HEK293T (cell line): Measurements from ENCODE around the gene SLC8A3.
A peak's percentile ranks its signal among the peaks of the same experiment; 100 is the strongest.

Source experiments
- CTCF ChIA-PET: fragments of 350-600 bp; formaldehyde crosslinking; extraction: SDS; loops from one replicate; lab custom pipeline; 2021; ENCODE audit warnings: antibody characterized with exemption, inconsistent platforms; lab: Yijun Ruan, JAX
- POLR2A ChIA-PET: fragments of 350-600 bp; formaldehyde crosslinking; extraction: SDS; loops from one replicate; lab custom pipeline; 2020; ENCODE audit warnings: antibody characterized with exemption, inconsistent platforms; lab: Yijun Ruan, JAX
- DNase-seq: peaks from one replicate; pipeline ENCODE4 v3.0.0; 2012; ENCODE audit warnings: mixed read lengths; ENCODE audit errors: extremely low spot score
- ARNT ChIP-seq: fragments of 450-650 bp; IDR thresholded peaks from 2 replicates; pipeline ENCODE4 v1.6.1; 2017; ENCODE audit warnings: mild to moderate bottlenecking
- BHLHE40 ChIP-seq: fragments of 450-650 bp; IDR thresholded peaks from 2 replicates; pipeline ENCODE4 v1.6.1; 2016; ENCODE audit warnings: mild to moderate bottlenecking, moderate library complexity, borderline replicate concordance
- CTBP1 ChIP-seq: fragments of 450-650 bp; IDR thresholded peaks from 2 replicates; pipeline ENCODE4 v1.6.1; 2016; ENCODE audit warnings: borderline replicate concordance
- ELF4 ChIP-seq: fragments of 450-650 bp; IDR thresholded peaks from 2 replicates; pipeline ENCODE4 v1.6.1; 2017; ENCODE audit warnings: antibody characterized with exemption
- FOXA1 ChIP-seq: fragments of 450-650 bp; IDR thresholded peaks from 2 replicates; pipeline ENCODE4 v1.6.1; 2016; ENCODE audit warnings: mild to moderate bottlenecking
- FOXK2 ChIP-seq: fragments of 450-650 bp; IDR thresholded peaks from 2 replicates; pipeline ENCODE4 v1.6.1; 2016; ENCODE audit warnings: mild to moderate bottlenecking
- FOXM1 ChIP-seq: fragments of 450-650 bp; IDR thresholded peaks from 2 replicates; pipeline ENCODE4 v1.6.1; 2017; ENCODE audit warnings: mild to moderate bottlenecking, borderline replicate concordance
- HDGF ChIP-seq: fragments of 450-650 bp; IDR thresholded peaks from 2 replicates; pipeline ENCODE4 v1.6.1; 2017; ENCODE audit warnings: antibody characterized with exemption, borderline replicate concordance
- L3MBTL2 ChIP-seq: fragments of 450-650 bp; conservative IDR thresholded peaks from 2 replicates; pipeline ENCODE4 v1.6.1; 2016; ENCODE audit warnings: mild to moderate bottlenecking
- LEF1 ChIP-seq: fragments of 450-650 bp; IDR thresholded peaks from 2 replicates; pipeline ENCODE4 v1.6.1; 2017; ENCODE audit warnings: mild to moderate bottlenecking, borderline replicate concordance
- NFRKB ChIP-seq: fragments of 450-650 bp; IDR thresholded peaks from 2 replicates; pipeline ENCODE4 v1.6.1; 2016; ENCODE audit warnings: mild to moderate bottlenecking, moderate library complexity
- SP1 ChIP-seq: fragments of 450-650 bp; IDR thresholded peaks from 2 replicates; pipeline ENCODE4 v1.6.1; 2017
- SUZ12 ChIP-seq: fragments of 450-650 bp; IDR thresholded peaks from 2 replicates; pipeline ENCODE4 v1.6.1; 2016; ENCODE audit warnings: mild to moderate bottlenecking
- TARDBP ChIP-seq: fragments of 450-650 bp; IDR thresholded peaks from 2 replicates; pipeline ENCODE4 v1.6.1; 2016
- ZNF384 ChIP-seq: fragments of 450-650 bp; IDR thresholded peaks from 2 replicates; pipeline ENCODE4 v1.6.1; 2016
- TF ChIP-seq, protein P1 (sequence below): fragments of 450-650 bp; IDR thresholded peaks from 2 replicates; pipeline ENCODE4 v1.6.1; 2016

Gene SLC8A3

GRCh38 chr14:70137788-70138187 lies 51.0 kb downstream of the SLC8A3 start:
- ChIA-PET CTCF (no interaction called here), POLR2A (no interaction called here)
- TF ChIP-seq L3MBTL2 (no peak), LEF1 (no peak), SP1 (no peak), ARNT (no peak), TARDBP (no peak), CTBP1 (no peak), ELF4 (no peak)
- TF ChIP-seq, protein P1, sequence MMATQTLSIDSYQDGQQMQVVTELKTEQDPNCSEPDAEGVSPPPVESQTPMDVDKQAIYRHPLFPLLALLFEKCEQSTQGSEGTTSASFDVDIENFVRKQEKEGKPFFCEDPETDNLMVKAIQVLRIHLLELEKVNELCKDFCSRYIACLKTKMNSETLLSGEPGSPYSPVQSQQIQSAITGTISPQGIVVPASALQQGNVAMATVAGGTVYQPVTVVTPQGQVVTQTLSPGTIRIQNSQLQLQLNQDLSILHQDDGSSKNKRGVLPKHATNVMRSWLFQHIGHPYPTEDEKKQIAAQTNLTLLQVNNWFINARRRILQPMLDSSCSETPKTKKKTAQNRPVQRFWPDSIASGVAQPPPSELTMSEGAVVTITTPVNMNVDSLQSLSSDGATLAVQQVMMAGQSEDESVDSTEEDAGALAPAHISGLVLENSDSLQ = no peak
- no peak for DNase-seq

DNA sequence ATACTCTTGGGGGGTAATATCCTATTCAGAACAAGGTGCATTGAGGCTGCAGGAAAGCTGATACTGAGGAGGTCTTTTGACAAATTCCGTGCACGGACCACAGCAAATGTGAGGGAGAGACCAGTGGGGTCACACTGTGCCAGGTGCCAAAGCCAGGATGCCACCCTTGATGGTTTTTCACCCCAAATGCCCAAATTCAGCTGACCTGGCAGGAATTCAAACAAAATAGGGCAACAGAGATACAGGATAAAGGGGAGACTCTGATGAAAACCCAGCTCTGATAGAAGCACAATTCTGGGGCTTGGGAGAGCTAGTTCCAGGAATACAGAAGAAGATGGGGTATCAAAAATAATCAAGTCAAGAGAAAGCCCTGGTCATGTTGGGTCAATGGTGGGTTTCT lies 55.3 kb downstream of the SLC8A3 start:
- CTCF ChIA-PET = no interaction called here
- POLR2A ChIA-PET = no interaction called here
- TF ChIP-seq L3MBTL2 (no peak), ARNT (no peak), ZNF384 (no peak), BHLHE40 (no peak), HDGF (no peak)
- no peak for DNase-seq

DNA sequence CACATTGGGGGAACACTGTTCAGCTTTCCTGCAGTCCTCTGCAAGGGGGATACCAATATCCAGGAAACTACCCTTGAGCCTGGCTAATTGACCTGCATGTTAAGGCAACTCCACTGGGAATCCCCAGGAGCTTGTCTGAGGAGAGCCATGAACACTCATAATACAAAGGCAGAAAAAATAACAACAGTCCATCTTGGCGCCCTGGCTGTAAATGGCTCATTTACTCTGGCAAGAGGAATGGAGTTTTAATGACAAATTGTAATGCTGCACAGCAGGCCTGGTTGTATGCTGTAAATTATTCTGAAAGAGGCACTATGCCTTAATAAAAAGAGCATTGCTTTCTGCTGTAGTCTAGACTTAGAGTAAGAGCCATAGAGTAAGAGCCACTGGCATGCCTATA lies 58.3 kb downstream of the SLC8A3 start:
- ChIA-PET CTCF (interaction anchor here (0.6 kb wide), 1 partner anchor 10 kb away, joined by 3 read pairs; no protein-coding TSS in a partner anchor), POLR2A (no interaction called here)
- TF ChIP-seq SP1 = no peak
- TF ChIP-seq L3MBTL2 = no peak
- TF ChIP-seq, protein P1 = peak; percentile 75
- no peak for TF ChIP-seq TARDBP
- TF ChIP-seq SUZ12 = no peak
- no peak for TF ChIP-seq FOXA1
- peak; percentile 31 for DNase-seq

DNA sequence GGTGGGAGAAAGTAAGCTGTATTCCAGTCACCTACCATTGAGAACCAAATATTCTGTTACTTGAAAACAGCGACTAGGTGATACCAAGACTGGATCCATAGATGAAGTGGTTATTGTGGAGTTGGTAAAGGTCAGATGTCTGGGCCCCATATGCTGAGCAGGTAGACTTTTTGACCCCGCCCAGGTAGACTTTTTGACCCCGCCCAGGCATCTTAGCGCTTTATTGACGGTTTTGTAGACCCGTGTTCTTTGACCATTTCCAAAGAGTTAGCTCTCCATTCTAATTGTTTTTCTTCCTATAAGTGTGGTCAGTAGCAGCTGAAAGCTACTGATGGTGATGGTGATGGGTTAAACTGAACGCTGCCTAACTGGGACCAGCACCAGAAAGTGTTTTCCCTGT lies 61.6 kb downstream of the SLC8A3 start:
- ChIA-PET POLR2A (no interaction called here), CTCF (no interaction called here)
- no peak for TF ChIP-seq SUZ12
- TF ChIP-seq, protein P1 = no peak
- no peak for TF ChIP-seq L3MBTL2
- no peak for TF ChIP-seq TARDBP
- no peak for TF ChIP-seq ELF4
- no peak for TF ChIP-seq ZNF384
- no peak for TF ChIP-seq FOXM1
- DNase-seq = no peak

GRCh38 chr14:70123796-70124195 lies 65.0 kb downstream of the SLC8A3 start:
- TF ChIP-seq LEF1 = no peak
- no peak for TF ChIP-seq CTBP1
- TF ChIP-seq NFRKB = no peak
- TF ChIP-seq HDGF = no peak
- TF ChIP-seq FOXA1 = no peak
- TF ChIP-seq SUZ12 = no peak
- no peak for TF ChIP-seq ELF4
- TF ChIP-seq L3MBTL2 = no peak
- TF ChIP-seq FOXK2 = no peak
- TF ChIP-seq FOXM1 = no peak
- TF ChIP-seq ZNF384 = no peak
- TF ChIP-seq ARNT = no peak
- TF ChIP-seq TARDBP = no peak
- TF ChIP-seq BHLHE40 = no peak
- no peak for TF ChIP-seq SP1
- TF ChIP-seq, protein P1 = no peak
- ChIA-PET POLR2A (no interaction called here), CTCF (no interaction called here)
- DNase-seq = no peak

- TF ChIP-seq ELF4 = no peak
- no peak for TF ChIP-seq CTBP1
- no peak for TF ChIP-seq ARNT
- TF ChIP-seq TARDBP = no peak
- no peak for TF ChIP-seq NFRKB
- no peak for TF ChIP-seq HDGF
- no peak for TF ChIP-seq SUZ12
- TF ChIP-seq SP1 = no peak
- no peak for TF ChIP-seq FOXK2
- TF ChIP-seq FOXA1 = no peak
- TF ChIP-seq, protein P1 = no peak
- TF ChIP-seq BHLHE40 = no peak
- DNase-seq = no peak
- CTCF ChIA-PET = no interaction called here
- POLR2A ChIA-PET = no interaction called here
Observed at GRCh38 chr14:70121521-70121920, 67.2 kb downstream of the SLC8A3 start.
